Tibial nerve (tissue), 4 donors: ENCODE data around the gene SEPHS2.

Source experiments
- CTCF ChIP-seq, 5 experiments: fragments of 200-600 bp in 3 of 5; fragments of 450-650 bp in 2 of 5; sonication (generic) in 3 of 5; IDR thresholded peaks; one replicate each; pipeline ENCODE4 v1.5.1; 2016 to 2019; ENCODE audit warnings: antibody characterized with exemption in 5 of 5, mild to moderate bottlenecking in 3 of 5, moderate library complexity in 2 of 5
- EP300 ChIP-seq, 2 donors: sonication (generic); formaldehyde crosslinking; IDR thresholded peaks; one replicate each; pipeline ENCODE4 v1.6.1; 2017; ENCODE audit warnings: antibody characterized with exemption in 2 of 2, mild to moderate bottlenecking in 1 of 2

GRCh38 chr16:30474684-30475083 lies 29.0 kb upstream of the SEPHS2 start:
- TF ChIP-seq CTCF (IDR thresholded peaks at IDR 0.05) (no peak), EP300 (IDR thresholded peaks at IDR 0.05) (no peak)
